HepG2 (cell line): ENCODE data around the gene GRPEL2. TPM values are rescaled to one million over a fixed set of nuclear protein-coding genes. Genes with fewer than 3 reads are reported as not detected.

Experiments
- SCMH1 ChIP-seq: sonication (generic); formaldehyde crosslinking; IDR thresholded peaks from 2 replicates; pipeline ENCODE4 v1.9.0; 2021; ENCODE audit warnings: missing genetic modification reagents, mild to moderate bottlenecking, borderline replicate concordance
- STAT5B ChIP-seq: sonication (generic); formaldehyde crosslinking; IDR thresholded peaks from 2 replicates; pipeline ENCODE4 v1.4.0; 2020; ENCODE audit warnings: missing genetic modification reagents
- ZNF468 ChIP-seq: sonication (generic); formaldehyde crosslinking; IDR thresholded peaks from 2 replicates; pipeline ENCODE4 v1.8.0; 2022; ENCODE audit warnings: mild to moderate bottlenecking, moderate library complexity, missing genetic modification reagents
- ZNF772 ChIP-seq: sonication (generic); formaldehyde crosslinking; IDR thresholded peaks from 2 replicates; pipeline ENCODE4 v1.5.0; 2020; ENCODE audit warnings: mild to moderate bottlenecking, missing genetic modification reagents
- polyA plus RNA-seq, 8 experiments: library from polyadenylated mRNA; depleted of rRNA in 3 of 8; stranded (reverse) in 7 of 8; unstranded in 1 of 8; fragments of >200 nt; fragmentation: Illumina TruSeq in 4 of 8; extraction: Trizol in 4 of 8; gene quantifications; 2 replicates each; pipeline versions ENCODE4 v1.2.1 to v1.2.3, GENCODE V29; 2011 to 2016; ENCODE audit warnings: low read depth in 4 of 8, missing spikeins in 1 of 8, mixed read lengths in 1 of 8; ENCODE audit not compliant: insufficient read depth in 1 of 8
- total RNA-seq, 5 experiments: library from RNA; depleted of rRNA; stranded (reverse); fragments of >200 nt; fragmentation: Illumina TruSeq; extraction: Trizol; gene quantifications; 2 replicates each; pipeline ENCODE4 v1.2.3, GENCODE V29; 2016; ENCODE audit warnings: low read depth in 1 of 5
- TF ChIP-seq, protein P1 (sequence below): sonication (generic); formaldehyde crosslinking; IDR thresholded peaks from 2 replicates; pipeline ENCODE4 v1.8.1; 2022; ENCODE audit warnings: low read depth, mild to moderate bottlenecking, missing genetic modification reagents
- TF ChIP-seq, protein P2 (sequence below): sonication (generic); formaldehyde crosslinking; IDR thresholded peaks from 2 replicates; pipeline ENCODE4 v1.4.0; 2020; ENCODE audit warnings: mild to moderate bottlenecking, missing genetic modification reagents

GRPEL2 gene
- total and polyA plus RNA-seq, 2 of the 13 experiments (the other 11 are each of a cell fraction or from before 2014, with no cell fraction given): 13.1 to 16.6 TPM

DNA sequence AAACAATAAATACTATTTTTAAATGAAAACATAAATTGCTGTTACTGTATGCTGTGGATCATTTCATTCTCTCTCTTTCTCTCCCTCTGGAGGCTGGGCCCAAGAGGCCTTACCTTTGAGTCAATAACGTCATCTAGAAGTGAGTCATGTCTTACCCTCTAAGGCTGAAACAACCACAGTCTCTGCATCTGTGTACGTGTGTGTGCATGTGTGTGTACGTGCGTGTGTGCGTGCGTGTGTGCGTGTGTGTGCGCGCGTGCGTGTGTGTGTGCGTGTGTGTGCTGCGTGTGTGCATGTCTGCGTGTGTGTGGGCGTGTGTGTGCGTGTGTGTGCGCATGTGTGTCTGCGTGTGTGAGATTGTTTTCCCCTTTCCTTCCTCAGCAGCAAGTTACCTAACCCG is 47.4 kb downstream of the GRPEL2 start (continued):
- TF ChIP-seq, protein P1, sequence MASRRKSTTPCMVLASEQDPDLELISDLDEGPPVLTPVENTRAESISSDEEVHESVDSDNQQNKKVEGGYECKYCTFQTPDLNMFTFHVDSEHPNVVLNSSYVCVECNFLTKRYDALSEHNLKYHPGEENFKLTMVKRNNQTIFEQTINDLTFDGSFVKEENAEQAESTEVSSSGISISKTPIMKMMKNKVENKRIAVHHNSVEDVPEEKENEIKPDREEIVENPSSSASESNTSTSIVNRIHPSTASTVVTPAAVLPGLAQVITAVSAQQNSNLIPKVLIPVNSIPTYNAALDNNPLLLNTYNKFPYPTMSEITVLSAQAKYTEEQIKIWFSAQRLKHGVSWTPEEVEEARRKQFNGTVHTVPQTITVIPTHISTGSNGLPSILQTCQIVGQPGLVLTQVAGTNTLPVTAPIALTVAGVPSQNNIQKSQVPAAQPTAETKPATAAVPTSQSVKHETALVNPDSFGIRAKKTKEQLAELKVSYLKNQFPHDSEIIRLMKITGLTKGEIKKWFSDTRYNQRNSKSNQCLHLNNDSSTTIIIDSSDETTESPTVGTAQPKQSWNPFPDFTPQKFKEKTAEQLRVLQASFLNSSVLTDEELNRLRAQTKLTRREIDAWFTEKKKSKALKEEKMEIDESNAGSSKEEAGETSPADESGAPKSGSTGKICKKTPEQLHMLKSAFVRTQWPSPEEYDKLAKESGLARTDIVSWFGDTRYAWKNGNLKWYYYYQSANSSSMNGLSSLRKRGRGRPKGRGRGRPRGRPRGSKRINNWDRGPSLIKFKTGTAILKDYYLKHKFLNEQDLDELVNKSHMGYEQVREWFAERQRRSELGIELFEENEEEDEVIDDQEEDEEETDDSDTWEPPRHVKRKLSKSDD (CRISPR knock-in tag): no peak
- TF ChIP-seq SCMH1 (CRISPR knock-in tag) (no peak), ZNF468 (CRISPR knock-in tag) (no peak), ZNF772 (no peak), STAT5B (CRISPR knock-in tag) (no peak)
- TF ChIP-seq, protein P2, sequence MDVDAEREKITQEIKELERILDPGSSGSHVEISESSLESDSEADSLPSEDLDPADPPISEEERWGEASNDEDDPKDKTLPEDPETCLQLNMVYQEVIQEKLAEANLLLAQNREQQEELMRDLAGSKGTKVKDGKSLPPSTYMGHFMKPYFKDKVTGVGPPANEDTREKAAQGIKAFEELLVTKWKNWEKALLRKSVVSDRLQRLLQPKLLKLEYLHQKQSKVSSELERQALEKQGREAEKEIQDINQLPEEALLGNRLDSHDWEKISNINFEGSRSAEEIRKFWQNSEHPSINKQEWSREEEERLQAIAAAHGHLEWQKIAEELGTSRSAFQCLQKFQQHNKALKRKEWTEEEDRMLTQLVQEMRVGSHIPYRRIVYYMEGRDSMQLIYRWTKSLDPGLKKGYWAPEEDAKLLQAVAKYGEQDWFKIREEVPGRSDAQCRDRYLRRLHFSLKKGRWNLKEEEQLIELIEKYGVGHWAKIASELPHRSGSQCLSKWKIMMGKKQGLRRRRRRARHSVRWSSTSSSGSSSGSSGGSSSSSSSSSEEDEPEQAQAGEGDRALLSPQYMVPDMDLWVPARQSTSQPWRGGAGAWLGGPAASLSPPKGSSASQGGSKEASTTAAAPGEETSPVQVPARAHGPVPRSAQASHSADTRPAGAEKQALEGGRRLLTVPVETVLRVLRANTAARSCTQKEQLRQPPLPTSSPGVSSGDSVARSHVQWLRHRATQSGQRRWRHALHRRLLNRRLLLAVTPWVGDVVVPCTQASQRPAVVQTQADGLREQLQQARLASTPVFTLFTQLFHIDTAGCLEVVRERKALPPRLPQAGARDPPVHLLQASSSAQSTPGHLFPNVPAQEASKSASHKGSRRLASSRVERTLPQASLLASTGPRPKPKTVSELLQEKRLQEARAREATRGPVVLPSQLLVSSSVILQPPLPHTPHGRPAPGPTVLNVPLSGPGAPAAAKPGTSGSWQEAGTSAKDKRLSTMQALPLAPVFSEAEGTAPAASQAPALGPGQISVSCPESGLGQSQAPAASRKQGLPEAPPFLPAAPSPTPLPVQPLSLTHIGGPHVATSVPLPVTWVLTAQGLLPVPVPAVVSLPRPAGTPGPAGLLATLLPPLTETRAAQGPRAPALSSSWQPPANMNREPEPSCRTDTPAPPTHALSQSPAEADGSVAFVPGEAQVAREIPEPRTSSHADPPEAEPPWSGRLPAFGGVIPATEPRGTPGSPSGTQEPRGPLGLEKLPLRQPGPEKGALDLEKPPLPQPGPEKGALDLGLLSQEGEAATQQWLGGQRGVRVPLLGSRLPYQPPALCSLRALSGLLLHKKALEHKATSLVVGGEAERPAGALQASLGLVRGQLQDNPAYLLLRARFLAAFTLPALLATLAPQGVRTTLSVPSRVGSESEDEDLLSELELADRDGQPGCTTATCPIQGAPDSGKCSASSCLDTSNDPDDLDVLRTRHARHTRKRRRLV (CRISPR knock-in tag): no peak
